ENCODE measurements around the gene CEP131. TPM values are rescaled to one million over a fixed set of nuclear protein-coding genes. Genes with fewer than 3 reads are reported as not detected.

CEP131 gene
- total RNA-seq, 2 donors from 2014 or later = 9.9 to 22.7 TPM

GRCh38 chr17:81234940-81235821 lies 12.4 kb upstream of the CEP131 start:
- WGBS, 2 donors = 86 to 90% methylated on average over 16 to 19 of the region's 26 CpGs
- no peak for ATAC-seq
- no peak for TF ChIP-seq CTCF (IDR thresholded peaks at IDR 0.05)
- TF ChIP-seq POLR2A (IDR thresholded peaks at IDR 0.05) = no peak
- Histone ChIP-seq H3K4me3 (no peak overlapping the region), H3K4me1 (peaks cover 25% of the 10 kb centered on the region), H3K36me3 (replicated peaks in 1 of 2; ENCODE audit: insufficient read depth in 1 of 2, low read depth in 2 of 2) (peaks cover 4 to 9% of the 10 kb centered on the region in 2 donors), H3K9me3 (no peaks in the 10 kb centered on the region), H3K27ac (no peak overlapping the region), H3K27me3 (no peaks in the 10 kb centered on the region)
- intact Hi-C loops (cut with DNase I) = loop anchor here (10.0 kb wide), 1 partner anchor 90 kb away; no protein-coding TSS in a partner anchor
- no peak for DNase-seq

- no peak for DNase-seq
- H3K9me3 ChIP-seq = no peaks in the 10 kb centered on the region
- intact Hi-C loops (cut with DNase I) = loop anchor here (10.0 kb wide), 1 partner anchor 90 kb away; no protein-coding TSS in a partner anchor
- peaks cover 4 to 10% of the 10 kb centered on the region in 2 donors for H3K36me3 ChIP-seq (replicated peaks in 1 of 2; ENCODE audit: insufficient read depth in 1 of 2, low read depth in 2 of 2)
- no peak for ATAC-seq
- no peaks in the 10 kb centered on the region for H3K27me3 ChIP-seq
- no peak for TF ChIP-seq POLR2A (IDR thresholded peaks at IDR 0.05)
- TF ChIP-seq CTCF (IDR thresholded peaks at IDR 0.05) = no peak
- no peak overlapping the region for H3K4me3 ChIP-seq
- no peak overlapping the region for H3K27ac ChIP-seq
- H3K4me1 ChIP-seq = peaks cover 19% of the 10 kb centered on the region
- 94 to 95% methylated on average over 11 to 13 of the region's 13 CpGs for WGBS, 2 donors
These were observed 11.7 kb upstream of the CEP131 start for GRCh38 chr17:81234506-81234855.

DNA sequence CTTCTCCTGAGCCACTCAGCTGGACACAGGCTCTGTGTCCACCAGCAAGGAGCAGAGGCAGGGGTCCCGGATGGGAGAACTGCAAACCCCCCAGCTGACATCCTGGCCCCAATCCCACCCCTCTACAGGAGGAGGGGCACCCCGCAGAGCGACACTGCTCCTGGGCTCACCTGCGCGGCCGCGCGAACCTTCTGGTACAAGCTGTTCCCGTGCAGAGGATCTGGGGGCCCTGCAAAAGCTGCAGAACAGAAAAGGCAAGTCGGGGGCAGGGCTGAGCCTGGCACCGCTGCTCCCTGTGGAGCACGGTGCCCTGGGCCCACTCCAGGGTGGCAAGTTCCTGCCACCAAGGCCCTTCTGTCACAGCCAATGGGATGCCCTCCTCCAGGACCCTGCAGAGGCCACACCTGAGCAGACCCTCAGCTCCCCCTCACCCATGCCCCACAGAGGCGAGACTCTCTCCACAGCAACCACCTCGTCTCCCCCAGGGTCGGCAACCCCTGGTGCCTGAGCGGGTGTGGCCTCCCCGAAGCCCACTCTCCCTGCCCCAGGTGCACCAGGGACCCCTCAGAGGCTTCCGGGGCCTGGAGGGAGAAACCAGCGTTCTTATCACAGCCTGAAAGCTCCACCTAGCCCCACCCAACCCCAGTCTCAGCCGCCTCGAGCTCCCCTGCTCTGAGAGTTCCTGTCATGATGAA lies 11.2 kb upstream of the CEP131 start:
- Histone ChIP-seq H3K4me1 (peaks cover 19% of the 10 kb centered on the region), H3K9me3 (no peaks in the 10 kb centered on the region), H3K36me3 (replicated peaks in 1 of 2; ENCODE audit: insufficient read depth in 1 of 2, low read depth in 2 of 2) (peaks cover 4 to 10% of the 10 kb centered on the region in 2 donors), H3K4me3 (no peak overlapping the region), H3K27me3 (no peaks in the 10 kb centered on the region), H3K27ac (no peak overlapping the region)
- WGBS, 2 donors = 88 to 89% methylated on average over 12 to 19 of the region's 21 CpGs
- TF ChIP-seq POLR2A (IDR thresholded peaks at IDR 0.05) (no peak), CTCF (IDR thresholded peaks at IDR 0.05) (no peak)
- intact Hi-C loops (cut with DNase I) = loop anchor here (10.0 kb wide), 1 partner anchor 89 kb away; no protein-coding TSS in a partner anchor
- no peak for ATAC-seq
- no peak for DNase-seq

GRCh38 chr17:81233316-81233715 lies 10.6 kb upstream of the CEP131 start:
- WGBS, 2 donors = 92 to 100% methylated on average over 1 to 16 of the region's 17 CpGs
- DNase-seq (no peak), ATAC-seq (no peak)
- Histone ChIP-seq H3K36me3 (replicated peaks in 1 of 2; ENCODE audit: insufficient read depth in 1 of 2, low read depth in 2 of 2) (peaks cover 4 to 10% of the 10 kb centered on the region in 2 donors), H3K4me1 (peaks cover 17% of the 10 kb centered on the region), H3K27ac (no peak overlapping the region), H3K27me3 (no peaks in the 10 kb centered on the region), H3K9me3 (no peaks in the 10 kb centered on the region), H3K4me3 (no peak overlapping the region)
- TF ChIP-seq CTCF (IDR thresholded peaks at IDR 0.05) (no peak), POLR2A (IDR thresholded peaks at IDR 0.05) (no peak)
- intact Hi-C loops (cut with DNase I) = loop anchor here (10.0 kb wide), 1 partner anchor 89 kb away; no protein-coding TSS in a partner anchor

Data from body of pancreas (tissue), 4 donors.